H1 (cell line): ENCODE measurements around the gene CDON.

Experiments used
- BRCA1 ChIP-seq: IDR thresholded peaks from 2 replicates; pipeline ENCODE4 v1.6.1; 2012; ENCODE audit warnings: low read depth, low read length, improper control_type of control experiment
- FOSL1 ChIP-seq: IDR thresholded peaks from 2 replicates; pipeline ENCODE4 v1.6.1; 2011; ENCODE audit warnings: mild to moderate bottlenecking, low read depth, low read length, moderate library complexity; ENCODE audit not compliant: insufficient read depth
- JUN ChIP-seq: IDR thresholded peaks from 2 replicates; pipeline ENCODE4 v1.6.1; 2011; ENCODE audit warnings: low read depth, mild to moderate bottlenecking, improper control_type of control experiment, low read length
- POLR2A ChIP-seq, 2 experiments: IDR thresholded peaks; 1 replicate in 1 of 2; 2 replicates in 1 of 2; pipeline ENCODE4 v1.6.1; 2011; ENCODE audit warnings: low read depth in 2 of 2, low read length in 2 of 2, mild to moderate bottlenecking in 2 of 2; ENCODE audit errors: control extremely low read depth in 1 of 2
- POLR2AphosphoS5 ChIP-seq: IDR thresholded peaks from 2 replicates; pipeline ENCODE4 v1.6.1; 2011; ENCODE audit warnings: low read depth, low read length
- SIN3A ChIP-seq, 2 experiments: IDR thresholded peaks in 1 of 2; conservative IDR thresholded peaks in 1 of 2; 2 replicates each; pipeline ENCODE4 v1.6.1; 2011 to 2012; ENCODE audit warnings: low read length in 2 of 2, improper control_type of control experiment in 1 of 2, low read depth in 1 of 2, mild to moderate bottlenecking in 1 of 2
- SIRT6 ChIP-seq: IDR thresholded peaks from one replicate; pipeline ENCODE4 v1.7.1; 2012; ENCODE audit warnings: low read length, inconsistent platforms
- SUZ12 ChIP-seq: fragments of 200-600 bp; sonication (generic); IDR thresholded peaks from 2 replicates; pipeline ENCODE4 v1.6.1; 2012; ENCODE audit warnings: mild to moderate bottlenecking, inconsistent platforms, low read length, moderate library complexity, mixed read lengths
- YY1 ChIP-seq: IDR thresholded peaks from 2 replicates; pipeline ENCODE4 v1.6.1; 2011; ENCODE audit warnings: low read depth, mild to moderate bottlenecking, low read length
- ZNF274 ChIP-seq: IDR thresholded peaks from 2 replicates; pipeline ENCODE4 v1.7.0; 2012; ENCODE audit warnings: low read length, borderline replicate concordance; ENCODE audit errors: extremely low read depth
- TF ChIP-seq, protein P1 (sequence below), 3 experiments: IDR thresholded peaks; 1 replicate in 2 of 3; 2 replicates in 1 of 3; pipeline versions ENCODE4 v1.5.1 to v1.6.1; 2011; ENCODE audit warnings: low read length in 3 of 3, mild to moderate bottlenecking in 3 of 3, inconsistent platforms in 2 of 3, low read depth in 1 of 3, moderate library complexity in 1 of 3; ENCODE audit not compliant: insufficient read depth in 1 of 3; ENCODE audit errors: control extremely low read depth in 1 of 3

DNA sequence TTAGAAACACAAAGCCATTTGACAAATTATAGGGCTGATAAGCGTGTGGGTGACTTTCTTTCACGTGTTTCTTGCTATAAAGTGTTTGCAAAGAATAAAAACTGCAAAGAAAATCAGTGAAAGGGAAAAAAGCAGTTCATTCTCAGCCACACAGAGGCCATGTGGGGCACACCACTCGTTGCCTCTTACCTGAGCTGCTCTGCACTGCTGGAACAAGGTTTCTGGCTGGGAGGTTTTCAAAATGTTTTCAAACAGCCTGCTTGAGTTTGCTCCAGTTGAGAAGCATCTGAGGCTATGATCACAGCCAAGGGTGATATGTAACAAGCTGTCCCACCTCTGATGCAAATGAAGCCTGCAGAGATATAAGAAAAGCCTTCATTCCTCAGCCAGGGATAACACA is 131.6 kb downstream of the CDON start:
- TF ChIP-seq POLR2A (IDR thresholded peaks at IDR 0.05; ENCODE audit: control extremely low read depth in 1 of 2, low read depth in 2 of 2, low read length in 2 of 2) (no peak), SIN3A (conservative IDR thresholded peaks at IDR 0.05 in 1 of 2, IDR thresholded peaks at IDR 0.05 in 1 of 2; ENCODE audit: low read depth in 1 of 2, low read length in 2 of 2) (no peak), SUZ12 (no peak), BRCA1 (no peak), JUN (no peak), ZNF274 (no peak), POLR2AphosphoS5 (no peak), FOSL1 (no peak), SIRT6 (no peak), YY1 (no peak)
- TF ChIP-seq, protein P1, sequence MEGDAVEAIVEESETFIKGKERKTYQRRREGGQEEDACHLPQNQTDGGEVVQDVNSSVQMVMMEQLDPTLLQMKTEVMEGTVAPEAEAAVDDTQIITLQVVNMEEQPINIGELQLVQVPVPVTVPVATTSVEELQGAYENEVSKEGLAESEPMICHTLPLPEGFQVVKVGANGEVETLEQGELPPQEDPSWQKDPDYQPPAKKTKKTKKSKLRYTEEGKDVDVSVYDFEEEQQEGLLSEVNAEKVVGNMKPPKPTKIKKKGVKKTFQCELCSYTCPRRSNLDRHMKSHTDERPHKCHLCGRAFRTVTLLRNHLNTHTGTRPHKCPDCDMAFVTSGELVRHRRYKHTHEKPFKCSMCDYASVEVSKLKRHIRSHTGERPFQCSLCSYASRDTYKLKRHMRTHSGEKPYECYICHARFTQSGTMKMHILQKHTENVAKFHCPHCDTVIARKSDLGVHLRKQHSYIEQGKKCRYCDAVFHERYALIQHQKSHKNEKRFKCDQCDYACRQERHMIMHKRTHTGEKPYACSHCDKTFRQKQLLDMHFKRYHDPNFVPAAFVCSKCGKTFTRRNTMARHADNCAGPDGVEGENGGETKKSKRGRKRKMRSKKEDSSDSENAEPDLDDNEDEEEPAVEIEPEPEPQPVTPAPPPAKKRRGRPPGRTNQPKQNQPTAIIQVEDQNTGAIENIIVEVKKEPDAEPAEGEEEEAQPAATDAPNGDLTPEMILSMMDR (IDR thresholded peaks at IDR 0.05; ENCODE audit: control extremely low read depth in 1 of 3, insufficient read depth in 1 of 3, low read depth in 1 of 3, low read length in 3 of 3), result no peak
